DMS114 treated with DMSO at 0.1 percent for 48 hours (cell line): ENCODE results near the gene UVRAG.

Experiments used
- DNase-seq: peaks from one replicate; lab custom pipeline; 2025; ENCODE audit not compliant: unreplicated experiment; lab: John Stamatoyannopoulos, UW

The UVRAG gene

GRCh38 chr11:76086743-76087635, 272.0 kb downstream of the UVRAG start:
- no peak for DNase-seq

- no peak for DNase-seq
These were observed 272.7 kb downstream of the UVRAG start for GRCh38 chr11:76087749-76088148.

GRCh38 chr11:76088511-76088910, 273.5 kb downstream of the UVRAG start:
- DNase-seq = no peak

- DNase-seq = no peak
These were observed 275.2 kb downstream of the UVRAG start for GRCh38 chr11:76090174-76090573.

- DNase-seq = no peak
These were observed 275.8 kb downstream of the UVRAG start for GRCh38 chr11:76090821-76091220.

GRCh38 chr11:76094740-76095139, 279.7 kb downstream of the UVRAG start:
- DNase-seq = no peak

GRCh38 chr11:76095891-76096290, 280.9 kb downstream of the UVRAG start:
- no peak for DNase-seq

- no peak for DNase-seq
These were observed 281.5 kb downstream of the UVRAG start for GRCh38 chr11:76096552-76096951.

- DNase-seq = no peak
These were observed 287.8 kb downstream of the UVRAG start for GRCh38 chr11:76102802-76103201.

- no peak for DNase-seq
These were observed 288.4 kb downstream of the UVRAG start for GRCh38 chr11:76103460-76103859.

GRCh38 chr11:76104285-76104684, 289.3 kb downstream of the UVRAG start:
- no peak for DNase-seq

- DNase-seq = no peak
These were observed 290.6 kb downstream of the UVRAG start for GRCh38 chr11:76105637-76106036.

- DNase-seq = no peak
These were observed 293.0 kb downstream of the UVRAG start for GRCh38 chr11:76107971-76108370.

- DNase-seq = no peak
These were observed 299.2 kb downstream of the UVRAG start for GRCh38 chr11:76114238-76114637.

- no peak for DNase-seq
These were observed 300.5 kb downstream of the UVRAG start for GRCh38 chr11:76115555-76115954.

GRCh38 chr11:76119032-76119431, 304.0 kb downstream of the UVRAG start:
- no peak for DNase-seq

- DNase-seq = no peak
These were observed 304.8 kb downstream of the UVRAG start for GRCh38 chr11:76119779-76120178.

GRCh38 chr11:76120513-76121101, 305.6 kb downstream of the UVRAG start:
- no peak for DNase-seq

GRCh38 chr11:76123248-76123647, 308.2 kb downstream of the UVRAG start:
- DNase-seq = no peak

- DNase-seq = no peak
These were observed 310.1 kb downstream of the UVRAG start for GRCh38 chr11:76124905-76125770.

- DNase-seq = no peak
These were observed 314.7 kb downstream of the UVRAG start for GRCh38 chr11:76129729-76130128.

- DNase-seq = no peak
These were observed 316.1 kb downstream of the UVRAG start for GRCh38 chr11:76131142-76131541.
